Gastrocnemius medialis (tissue), 4 donors: ENCODE results near the gene CNNM2.

ENCODE experiments used
- CTCF ChIP-seq, 5 experiments: fragments of 450-650 bp in 3 of 5; fragments of 200-600 bp in 2 of 5; sonication (generic) in 2 of 5; IDR thresholded peaks in 4 of 5; conservative IDR thresholded peaks in 1 of 5; 1 replicate in 4 of 5; 2 replicates in 1 of 5; pipeline ENCODE4 v1.5.1; 2016 to 2019; ENCODE audit warnings: antibody characterized with exemption in 5 of 5, mild to moderate bottlenecking in 3 of 5, moderate library complexity in 3 of 5
- POLR2A ChIP-seq, 2 donors: fragments of 450-650 bp; IDR thresholded peaks; one replicate each; pipeline ENCODE4 v1.6.1; 2017; ENCODE audit warnings: antibody characterized with exemption in 2 of 2, mild to moderate bottlenecking in 2 of 2, moderate library complexity in 2 of 2

GRCh38 chr10:103041391-103041790, 123.3 kb downstream of the CNNM2 start:
- TF ChIP-seq CTCF (IDR thresholded peaks at IDR 0.05 in 4 of 5, conservative IDR thresholded peaks at IDR 0.05 in 1 of 5) (no peak), POLR2A (IDR thresholded peaks at IDR 0.05) (no peak)
